ENCODE results near the gene ORM2. TPM values are rescaled to one million over a fixed set of nuclear protein-coding genes. Genes with fewer than 3 reads are reported as not detected.
A peak's percentile ranks its signal among the peaks of the same experiment; 100 is the strongest.
"Not testable (repeated sequence)": the region's sequence is repeated elsewhere in the genome, so short reads cannot be mapped to it uniquely, and the experiment has no call there.

ORM2 gene
- total RNA-seq, 1 experiment from 2014 or later = not detected

DNA sequence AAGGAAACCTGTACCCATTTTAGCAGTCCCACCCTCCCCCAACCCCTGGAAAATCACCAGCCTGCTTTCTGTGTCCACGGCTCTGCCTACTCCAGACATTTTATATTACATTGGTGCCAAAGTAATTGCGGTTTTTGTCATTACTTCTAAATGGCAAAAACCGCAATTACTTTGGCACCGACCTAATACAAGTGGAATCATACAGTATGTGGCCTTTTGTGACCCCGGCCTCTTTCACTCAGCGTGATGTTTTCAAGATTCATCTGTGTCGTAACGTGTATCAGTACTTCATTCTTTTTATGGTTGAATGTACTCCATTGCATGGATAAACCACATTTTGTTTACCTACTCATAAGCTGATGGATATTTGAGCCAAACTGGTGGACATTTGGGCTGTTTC, 16.5 kb upstream of the ORM2 start:
- no peak for DNase-seq (ENCODE audit: low read depth)

DNA sequence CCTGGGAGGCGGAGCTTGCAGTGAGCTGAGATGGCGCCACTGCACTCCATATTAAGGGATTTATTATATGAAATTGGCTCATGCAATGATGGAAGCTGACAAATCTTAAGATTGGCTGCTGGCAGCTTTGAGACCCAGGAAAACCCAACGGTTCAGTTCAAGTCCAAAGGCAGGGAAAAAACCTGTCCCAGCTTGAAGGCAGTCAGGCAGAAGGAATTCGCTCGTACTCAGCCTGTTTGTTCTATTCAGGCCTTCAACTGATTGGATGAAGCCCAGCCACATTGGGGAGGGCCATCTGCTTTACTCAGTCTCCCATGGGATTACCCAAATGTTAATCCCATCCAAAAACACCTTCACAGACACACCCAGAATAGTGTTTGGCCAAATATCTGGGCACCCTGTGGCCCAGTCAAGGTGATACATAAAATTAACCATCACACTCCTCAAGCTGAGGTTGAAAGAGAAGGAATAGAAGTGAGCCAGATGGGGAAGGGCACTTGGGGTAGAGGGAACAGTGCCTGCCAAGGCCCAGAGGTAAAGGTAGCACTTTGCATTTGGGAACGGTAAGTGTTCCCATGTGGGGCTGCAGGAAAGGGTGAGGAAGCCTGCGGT, 15.3 kb upstream of the ORM2 start:
- no peak for DNase-seq (ENCODE audit: low read depth)

DNA sequence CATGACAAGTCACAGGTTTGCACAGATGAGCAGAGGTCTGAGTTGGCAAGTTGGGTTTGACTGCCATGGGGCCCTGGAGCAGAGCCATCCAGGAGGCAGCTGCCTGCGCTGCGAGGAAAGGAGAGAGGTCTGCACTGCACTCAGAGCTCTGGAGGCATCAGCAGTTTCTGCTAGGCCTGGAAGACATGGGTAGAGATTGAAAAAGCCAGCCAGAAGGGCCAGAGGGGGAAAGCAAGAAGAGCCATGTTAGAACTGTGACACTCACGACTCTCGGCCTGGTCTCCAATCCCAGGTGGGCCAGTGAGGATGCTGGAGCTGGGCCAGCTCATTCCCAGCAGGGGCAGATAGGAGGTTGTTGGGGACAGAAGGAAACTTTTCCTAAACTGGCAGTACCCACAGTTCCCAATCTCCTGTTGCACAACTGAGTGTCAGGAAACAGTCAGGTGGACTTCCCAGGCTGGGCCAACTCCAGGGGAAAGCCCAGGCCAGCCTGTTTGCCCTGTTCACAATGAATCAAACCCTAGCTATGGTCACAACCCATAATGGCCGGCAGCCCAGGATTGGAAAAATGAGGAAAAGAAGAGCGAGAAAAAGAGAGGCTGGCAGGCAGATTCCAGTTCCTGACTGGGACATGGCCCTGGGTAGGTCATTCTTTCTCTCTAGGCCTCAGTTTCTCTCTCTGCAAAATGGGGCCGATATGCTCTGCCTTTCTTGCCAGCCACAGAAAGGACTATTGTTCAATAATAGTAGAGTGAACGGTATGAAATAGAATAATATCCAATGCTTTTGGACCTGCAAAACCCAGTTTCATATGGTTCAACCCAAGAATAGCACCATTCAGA, 14.6 kb upstream of the ORM2 start:
- no peak for DNase-seq (ENCODE audit: low read depth)

DNA sequence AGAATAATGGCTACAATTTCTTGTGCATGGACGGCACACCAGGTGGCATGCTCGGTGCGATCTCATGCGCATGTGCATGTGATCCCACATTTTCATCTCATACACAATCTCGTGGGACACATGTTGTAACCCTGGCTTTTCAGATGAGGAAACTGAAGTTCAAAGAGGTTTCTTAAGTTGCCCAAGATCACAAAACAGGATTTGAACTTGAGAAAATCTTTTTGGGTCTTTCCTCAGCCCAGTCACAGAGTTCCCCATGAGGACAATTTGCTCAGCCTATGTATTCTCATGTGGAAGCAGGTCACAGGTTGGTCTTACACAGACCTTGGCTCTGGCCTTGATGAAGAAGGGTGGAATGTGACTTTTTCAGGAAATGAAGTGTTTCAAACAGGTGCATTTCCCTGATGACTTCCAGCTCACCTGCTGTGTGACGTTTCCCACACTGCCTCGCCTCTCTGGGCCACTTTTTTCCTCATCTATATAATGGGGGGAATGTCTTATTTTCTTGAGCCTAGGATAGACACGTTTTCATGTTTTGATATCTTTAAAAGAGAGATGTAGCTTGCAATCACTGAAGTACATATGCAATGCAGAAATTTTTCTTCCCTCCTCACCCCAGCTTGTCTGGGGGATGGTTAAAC, 13.8 kb upstream of the ORM2 start:
- DNase-seq (ENCODE audit: low read depth) = no peak

DNA sequence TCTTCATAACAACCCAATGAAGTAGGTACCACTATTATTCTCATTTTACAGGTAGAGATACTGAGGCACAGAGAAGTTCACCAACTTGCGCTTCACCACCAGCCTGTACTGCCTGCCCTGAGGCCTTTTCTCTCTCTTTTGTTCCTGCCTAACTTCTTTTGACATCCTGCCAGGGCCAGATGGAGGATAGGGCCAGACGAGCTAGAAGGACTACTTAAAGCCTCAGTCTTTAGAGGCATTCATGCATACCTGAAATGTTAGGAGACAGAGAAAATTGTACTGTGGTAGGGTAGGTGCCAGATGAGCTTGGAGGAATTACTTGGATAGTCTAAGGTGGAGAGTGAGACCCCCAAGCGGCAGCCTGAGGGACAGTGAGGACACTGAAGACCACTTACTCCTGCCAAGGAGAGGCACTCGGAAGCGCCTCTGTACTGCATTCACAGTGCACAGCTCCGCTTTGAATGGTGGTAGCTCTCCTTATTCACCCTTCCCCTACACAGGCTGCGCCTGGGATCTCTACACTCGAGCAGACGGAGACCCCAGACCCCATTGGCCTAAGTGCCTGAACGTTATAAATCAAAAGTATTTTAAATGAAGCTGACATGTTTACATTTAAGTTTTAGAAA, 13.0 kb upstream of the ORM2 start:
- DNase-seq (ENCODE audit: low read depth) = no peak

DNA sequence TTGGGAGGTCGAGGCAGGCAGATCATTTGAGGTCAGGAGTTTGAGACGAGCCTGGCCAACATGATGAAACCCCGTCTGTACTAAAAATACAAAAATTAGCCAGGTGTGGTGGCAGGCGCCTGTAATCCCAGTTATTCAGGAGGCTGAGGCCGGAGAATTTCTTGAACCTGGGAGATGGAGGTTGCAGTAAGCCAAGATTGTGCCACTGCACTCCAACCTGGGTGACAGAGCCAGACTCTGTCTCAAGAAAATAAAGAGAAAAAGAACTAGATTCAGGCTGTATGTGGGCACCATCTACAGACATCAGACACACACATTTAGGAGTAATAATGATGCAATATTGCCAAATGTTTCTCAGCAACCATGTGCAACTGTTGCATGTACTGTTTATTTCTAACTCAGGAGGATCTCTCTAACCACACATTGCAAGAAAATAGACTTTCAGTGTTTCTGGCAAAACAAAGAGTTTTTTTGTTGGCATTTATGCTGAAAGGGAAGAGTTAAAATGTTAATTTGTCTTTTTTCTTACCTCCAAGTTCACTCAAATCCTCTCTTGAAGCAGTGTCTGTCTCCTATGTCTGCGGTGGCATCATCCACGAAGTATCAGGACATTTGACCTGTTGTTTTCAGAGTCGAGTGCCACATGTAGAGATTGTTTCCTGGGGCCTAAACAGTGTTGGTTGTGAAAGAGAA, 11.9 kb upstream of the ORM2 start:
- DNase-seq (ENCODE audit: low read depth) = no peak

DNA sequence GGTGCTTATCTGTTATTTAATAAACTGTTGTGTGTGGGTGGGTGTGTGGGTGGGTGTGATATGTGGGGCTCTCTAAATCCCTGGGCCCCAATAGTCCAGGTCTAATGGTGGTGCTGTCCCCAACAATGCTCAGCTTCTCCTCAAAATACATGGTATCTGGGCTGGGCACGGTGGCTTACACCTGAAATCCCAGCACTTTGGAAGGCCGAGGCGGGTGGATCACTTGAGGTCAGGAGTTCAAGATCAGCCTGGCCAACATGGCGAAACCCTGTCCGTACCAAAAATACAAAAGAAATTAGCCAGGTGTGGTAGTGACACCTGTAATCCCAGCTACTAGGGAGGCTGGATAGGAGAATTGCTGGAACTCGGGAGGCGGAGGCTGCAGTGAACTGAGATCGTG, 11.3 kb upstream of the ORM2 start:
- no peak for DNase-seq (ENCODE audit: low read depth)

DNA sequence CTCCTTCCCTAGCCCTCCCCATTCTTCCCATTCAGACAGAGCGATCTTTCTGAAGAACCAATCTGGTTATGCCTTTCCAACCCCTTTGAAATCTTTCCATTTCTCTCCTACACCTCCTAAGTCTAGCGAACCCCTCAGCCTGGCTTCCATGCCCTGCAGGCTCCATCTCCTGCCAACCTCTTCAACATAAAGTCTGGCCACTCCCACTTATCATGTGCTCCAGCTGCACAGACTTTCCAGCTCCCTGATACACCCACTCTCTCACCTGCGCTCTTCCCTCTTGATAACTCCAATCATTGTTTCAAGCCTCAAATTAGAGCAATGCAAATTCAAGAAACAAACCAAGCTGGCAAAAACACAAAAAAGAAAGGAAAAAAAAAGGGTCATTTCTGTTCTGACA, 10.5 kb upstream of the ORM2 start:
- DNase-seq (ENCODE audit: low read depth) = no peak

DNA sequence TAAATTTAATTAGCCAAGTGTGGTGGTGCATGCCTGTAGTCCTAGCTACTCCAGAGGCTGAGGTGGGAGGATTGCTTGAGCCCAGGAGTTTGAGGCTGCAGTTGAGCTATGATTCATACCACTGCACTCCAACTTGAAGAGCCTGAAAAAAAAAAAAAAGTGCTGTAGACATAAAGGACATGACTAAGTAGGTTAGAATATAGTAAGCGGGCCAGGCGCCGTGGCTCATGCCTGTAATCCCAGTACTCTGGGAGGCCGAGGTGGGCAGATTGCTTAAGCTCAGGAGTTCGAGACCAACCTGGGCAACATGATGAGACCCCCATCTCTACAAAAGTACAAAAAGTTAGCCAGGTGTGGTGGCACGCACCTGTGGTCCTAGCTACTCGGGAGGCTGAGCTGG, 9.0 kb upstream of the ORM2 start:
- DNase-seq (ENCODE audit: low read depth) = peak; percentile 66

DNA sequence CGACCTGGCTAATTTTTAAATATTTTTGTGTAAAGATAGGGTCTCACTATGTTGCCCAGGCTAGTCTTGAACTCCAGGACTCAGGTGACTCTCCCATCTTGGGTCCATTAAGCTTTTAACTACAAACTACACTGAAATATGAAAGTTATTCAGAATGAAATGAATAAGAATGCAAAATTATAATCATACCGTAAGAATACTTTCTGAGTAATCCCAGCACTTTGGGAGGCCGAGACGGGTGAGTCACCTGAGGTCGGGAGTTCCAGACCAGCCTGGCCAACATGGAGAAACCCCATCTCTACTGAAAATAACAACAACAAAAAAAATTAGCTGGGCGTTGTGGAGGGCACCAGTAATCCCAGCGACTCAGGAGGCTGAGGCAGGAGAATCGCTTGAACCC, 7.9 kb upstream of the ORM2 start:
- DNase-seq (ENCODE audit: low read depth) = peak; percentile 39

DNA sequence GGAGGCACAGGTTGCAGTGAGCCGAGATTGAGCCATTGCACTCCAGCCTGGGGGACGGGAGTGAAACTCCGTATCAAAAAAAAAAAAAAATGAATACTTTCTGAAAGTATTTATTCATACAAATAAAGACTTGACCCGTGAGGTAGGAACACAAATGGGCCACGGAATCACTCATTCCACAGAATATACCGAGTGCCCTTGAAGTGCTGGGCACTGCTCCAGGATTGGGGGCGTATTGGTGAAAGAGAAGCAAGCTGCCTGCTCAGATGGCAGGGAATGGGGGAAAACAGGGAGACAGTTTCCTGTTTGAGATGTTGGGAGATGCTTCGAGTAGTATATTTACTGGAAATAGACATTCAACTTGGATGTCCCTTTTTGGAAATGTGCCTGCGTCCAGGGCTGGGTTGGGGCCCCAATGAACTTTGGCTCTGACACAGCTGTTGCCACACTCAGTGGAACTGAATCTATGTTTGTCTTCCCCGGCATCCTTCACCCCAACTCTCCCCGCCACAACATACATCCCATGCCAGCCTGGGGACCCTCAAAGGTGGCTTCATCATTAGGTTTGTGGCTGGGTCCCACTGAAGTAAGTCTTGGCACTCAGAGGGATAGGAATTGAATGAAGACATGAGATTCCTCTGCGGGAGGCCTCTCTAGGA, 7.4 kb upstream of the ORM2 start:
- not testable (repeated sequence) for DNase-seq (ENCODE audit: low read depth)

DNA sequence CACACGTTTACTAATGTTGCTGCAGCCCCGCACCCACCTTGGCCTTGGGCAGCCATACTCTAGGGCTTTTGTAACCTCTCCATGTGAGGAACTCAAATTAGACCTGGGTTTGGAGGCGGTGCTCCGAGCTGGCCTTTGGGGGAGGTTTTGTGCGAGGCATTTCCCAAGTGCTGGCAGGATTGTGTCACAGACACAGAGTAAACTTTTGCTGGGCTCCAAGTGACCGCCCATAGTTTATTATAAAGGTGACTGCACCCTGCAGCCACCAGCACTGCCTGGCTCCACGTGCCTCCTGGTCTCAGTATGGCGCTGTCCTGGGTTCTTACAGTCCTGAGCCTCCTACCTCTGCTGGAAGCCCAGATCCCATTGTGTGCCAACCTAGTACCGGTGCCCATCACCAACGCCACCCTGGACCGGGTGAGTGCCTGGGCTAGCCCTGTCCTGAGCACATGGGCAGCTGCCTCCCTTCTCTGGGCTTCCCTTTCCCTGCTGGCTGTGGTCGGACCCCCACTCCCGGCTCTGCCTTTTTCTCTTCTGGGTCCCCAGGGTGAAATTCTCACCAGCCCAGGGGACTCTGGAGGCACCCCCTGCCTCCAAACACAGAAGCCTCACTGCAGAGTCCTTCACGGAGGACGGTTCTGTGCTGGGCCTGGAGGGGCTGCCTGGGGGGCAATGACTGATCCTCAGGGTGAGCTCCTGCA, 6.7 kb upstream of the ORM2 start, which contains the start of gene ORM1:
Gene ORM1 (plus strand): TSS at position 268 of the 701 bp plus-strand sequence. CDS start 36 bp downstream, at position 304.
- not testable (repeated sequence) for DNase-seq (ENCODE audit: low read depth)

DNA sequence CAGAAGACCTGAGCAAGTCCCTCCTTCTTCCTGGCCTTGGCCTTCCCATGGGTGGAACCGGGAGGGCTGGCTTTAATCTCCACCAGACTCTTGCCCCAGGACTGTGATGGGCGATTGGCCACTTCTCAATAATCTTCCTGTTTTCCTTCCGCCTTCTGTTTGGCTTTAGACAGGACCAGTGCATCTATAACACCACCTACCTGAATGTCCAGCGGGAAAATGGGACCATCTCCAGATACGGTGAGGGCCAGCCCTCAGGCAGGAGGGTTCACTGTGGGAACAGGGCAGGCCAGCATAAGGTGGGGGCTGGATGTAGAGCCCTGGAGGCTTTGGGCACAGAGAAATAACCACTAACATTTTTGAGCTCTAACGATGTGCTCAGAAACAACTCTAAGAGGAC, 5.8 kb upstream of the ORM2 start:
- not testable (repeated sequence) for DNase-seq (ENCODE audit: low read depth)

DNA sequence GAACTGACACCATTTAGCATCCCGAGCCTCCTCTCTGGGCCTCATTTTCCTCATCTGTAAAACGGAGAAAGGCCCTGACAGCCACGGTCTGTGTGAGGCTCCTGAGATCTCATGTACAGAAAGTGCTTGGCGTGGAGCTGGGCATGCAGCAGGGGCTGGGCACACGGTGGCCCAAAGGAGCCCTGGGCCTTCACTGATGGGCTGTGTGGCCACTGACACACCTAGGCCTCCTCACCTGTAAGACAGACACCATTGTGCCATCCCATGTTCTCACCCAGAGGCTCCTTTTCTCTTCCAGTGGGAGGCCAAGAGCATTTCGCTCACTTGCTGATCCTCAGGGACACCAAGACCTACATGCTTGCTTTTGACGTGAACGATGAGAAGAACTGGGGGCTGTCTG, 5.2 kb upstream of the ORM2 start:
- DNase-seq (ENCODE audit: low read depth) = no peak

DNA sequence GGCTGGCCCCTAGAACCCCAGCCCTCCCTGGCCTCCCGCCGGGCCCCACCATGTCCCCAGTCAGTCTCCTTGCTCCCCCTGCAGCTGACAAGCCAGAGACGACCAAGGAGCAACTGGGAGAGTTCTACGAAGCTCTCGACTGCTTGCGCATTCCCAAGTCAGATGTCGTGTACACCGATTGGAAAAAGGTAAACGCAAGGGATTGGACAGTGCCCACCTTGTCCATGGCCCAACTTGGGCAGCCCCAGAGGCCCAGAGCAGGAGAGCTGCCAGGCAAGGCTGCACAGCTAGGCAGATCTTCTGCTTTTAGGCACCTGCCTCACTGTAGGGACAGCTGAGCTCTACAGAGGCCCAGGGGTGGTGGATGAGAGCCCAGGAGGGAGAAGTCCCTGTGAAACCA, 4.7 kb upstream of the ORM2 start:
- DNase-seq (ENCODE audit: low read depth) = not testable (repeated sequence)

DNA sequence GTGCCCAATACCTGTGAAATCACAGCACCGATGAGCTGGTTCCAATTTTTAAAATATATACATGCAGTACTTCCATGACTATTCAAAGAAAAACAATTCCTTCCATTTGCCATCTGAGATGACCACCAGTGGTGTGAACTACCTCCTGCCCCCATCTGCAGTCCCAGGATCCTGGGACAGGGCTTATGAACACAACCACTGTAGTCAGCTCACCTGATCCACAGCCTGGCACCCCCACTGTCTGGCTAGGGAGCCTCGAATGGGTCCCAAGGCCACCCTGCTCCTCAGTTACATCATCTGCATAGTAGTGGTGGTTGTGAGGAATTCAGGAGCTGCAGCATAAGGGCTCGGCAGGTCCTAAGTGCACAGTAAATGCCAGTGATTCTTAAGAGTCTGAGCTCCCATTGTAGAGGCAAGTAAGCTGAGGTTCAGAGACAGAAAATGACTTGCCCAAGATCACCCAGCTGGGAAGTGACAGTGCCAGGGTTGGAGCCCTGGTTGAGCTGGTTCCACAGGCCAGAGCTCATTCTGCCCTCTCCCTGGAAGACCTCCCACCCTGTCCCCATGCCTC, 3.9 kb upstream of the ORM2 start:
- DNase-seq (ENCODE audit: low read depth) = not testable (repeated sequence)

DNA sequence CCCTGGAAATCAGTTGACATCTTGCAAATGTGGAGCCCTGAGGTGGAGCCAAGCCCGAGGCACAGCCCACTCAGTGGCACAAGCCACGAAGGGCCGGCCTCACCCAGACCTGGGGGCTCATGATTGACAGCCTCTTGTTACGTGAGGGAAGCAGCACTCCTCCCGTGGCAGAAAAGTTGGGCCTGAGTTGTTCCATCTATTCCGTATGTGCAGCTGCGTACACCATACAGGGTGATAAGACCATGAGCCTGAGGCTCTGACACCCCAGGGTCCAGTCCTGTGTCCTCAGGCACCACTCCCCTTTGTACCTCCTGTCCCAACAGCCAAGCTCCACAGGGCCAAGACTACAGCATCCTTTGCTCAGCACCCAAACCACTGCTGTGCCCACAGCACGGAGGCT, 1.9 kb upstream of the ORM2 start:
- no peak for DNase-seq (ENCODE audit: low read depth)

DNA sequence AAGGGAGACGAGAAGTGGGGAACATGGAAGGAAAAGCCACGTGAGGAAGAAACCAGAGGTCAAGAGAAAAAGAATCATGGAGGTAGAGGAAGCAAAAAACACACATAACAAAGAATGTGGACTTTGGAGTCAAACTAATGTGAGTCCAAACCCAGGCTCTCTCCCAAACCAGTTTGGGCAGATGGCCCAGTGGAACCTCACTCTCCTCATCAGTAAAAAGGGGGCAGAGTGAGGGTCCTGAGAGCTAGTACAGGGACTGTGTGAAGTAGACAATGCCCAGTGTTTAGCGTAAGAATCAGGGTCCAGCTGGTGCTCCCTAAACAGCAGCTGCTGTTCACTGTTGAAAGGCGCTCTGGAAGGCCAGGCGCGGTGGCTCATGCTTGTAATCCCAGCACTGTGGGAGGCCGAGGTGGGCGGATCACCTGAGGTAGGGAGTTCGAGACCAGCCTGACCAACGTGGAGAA, 1.3 kb upstream of the ORM2 start:
- DNase-seq (ENCODE audit: low read depth) = not testable (repeated sequence)

DNA sequence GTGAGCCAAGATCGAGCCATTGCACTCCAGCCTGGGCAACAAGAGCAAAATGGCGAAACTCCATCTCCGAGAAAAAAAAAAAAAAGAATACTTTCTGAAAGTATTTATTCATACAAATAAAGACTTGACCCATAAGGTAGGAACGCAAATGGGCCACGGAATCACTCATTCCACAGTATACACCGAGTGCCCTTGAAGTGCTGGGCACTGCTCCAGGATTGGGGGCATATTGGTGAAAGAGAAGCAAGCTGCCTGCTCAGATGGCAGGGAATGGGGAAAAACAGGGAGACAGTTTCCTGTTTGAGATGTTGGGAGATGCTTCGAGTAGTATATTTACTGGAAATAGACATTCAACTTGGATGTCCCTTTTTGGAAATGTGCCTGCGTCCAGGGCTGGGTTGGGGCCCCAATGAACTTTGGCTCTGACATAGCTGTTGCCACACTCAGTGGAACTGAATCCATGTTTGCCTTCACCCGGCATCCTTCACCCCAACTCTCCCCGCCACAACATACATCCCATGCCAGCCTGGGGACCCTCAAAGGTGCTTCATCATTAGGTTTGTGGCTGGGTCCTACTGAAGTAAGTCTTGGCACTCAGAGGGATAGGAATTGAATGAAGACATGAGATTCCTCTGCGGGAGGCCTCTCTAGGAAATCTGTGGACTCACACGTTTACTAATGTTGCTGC, 588 bp upstream of the ORM2 start:
- not testable (repeated sequence) for DNase-seq (ENCODE audit: low read depth)

Measured in RPMI7951 (cell line).